ENCODE measurements around the gene CDK8. TPM values are rescaled to one million over a fixed set of nuclear protein-coding genes. Genes with fewer than 3 reads are reported as not detected.

CDK8 gene
- total RNA-seq, 1 donor: 17.7 TPM

- Histone ChIP-seq H3K27me3 (ENCODE audit: insufficient read depth, low read length) (no peaks in the 10 kb centered on the region), H3K27ac (ENCODE audit: low read depth, low read length) (no peak overlapping the region), H3K4me1 (ENCODE audit: insufficient read depth, low read length) (no peaks in the 10 kb centered on the region), H3K4me3 (ENCODE audit: insufficient read depth, low read length) (no peak overlapping the region), H3K9me3 (ENCODE audit: low read depth, low read length) (no peaks in the 10 kb centered on the region), H2AFZ (ENCODE audit: low read length) (no peak overlapping the region), H4K20me1 (ENCODE audit: insufficient read depth, low read length) (peaks cover 3% of the 10 kb centered on the region), H3K36me3 (ENCODE audit: insufficient read depth, low read length) (no peaks in the 10 kb centered on the region), H3K79me2 (ENCODE audit: insufficient read depth, low read length) (peaks cover 42% of the 10 kb centered on the region), H3K4me2 (ENCODE audit: insufficient read depth, low read length) (no peak overlapping the region)
- DNase-seq (ENCODE audit: insufficient read length, low spot score, missing footprints): no peak
- TF ChIP-seq CTCF (IDR thresholded peaks at IDR 0.05; ENCODE audit: extremely low read depth, low read depth, low read length): no peak
Measured at GRCh38 chr13:26324867-26325266, 70.9 kb downstream of the CDK8 start.

- TF ChIP-seq CTCF (IDR thresholded peaks at IDR 0.05; ENCODE audit: extremely low read depth, low read depth, low read length): no peak
- no peak for DNase-seq (ENCODE audit: insufficient read length, low spot score, missing footprints)
- H3K4me2 ChIP-seq (ENCODE audit: insufficient read depth, low read length): no peak overlapping the region
Measured at GRCh38 chr13:26325876-26326275, 71.9 kb downstream of the CDK8 start.

GRCh38 chr13:26326562-26326961 lies 72.6 kb downstream of the CDK8 start:
- no peak for DNase-seq (ENCODE audit: insufficient read length, low spot score, missing footprints)
- Histone ChIP-seq H3K27ac (ENCODE audit: low read depth, low read length) (no peak overlapping the region), H4K20me1 (ENCODE audit: insufficient read depth, low read length) (no peaks in the 10 kb centered on the region), H3K4me1 (ENCODE audit: insufficient read depth, low read length) (no peaks in the 10 kb centered on the region), H3K27me3 (ENCODE audit: insufficient read depth, low read length) (no peaks in the 10 kb centered on the region), H3K79me2 (ENCODE audit: insufficient read depth, low read length) (peaks cover 51% of the 10 kb centered on the region), H3K9me3 (ENCODE audit: low read depth, low read length) (no peaks in the 10 kb centered on the region), H3K36me3 (ENCODE audit: insufficient read depth, low read length) (no peaks in the 10 kb centered on the region), H2AFZ (ENCODE audit: low read length) (no peak overlapping the region), H3K4me2 (ENCODE audit: insufficient read depth, low read length) (no peak overlapping the region), H3K4me3 (ENCODE audit: insufficient read depth, low read length) (no peak overlapping the region)
- TF ChIP-seq CTCF (IDR thresholded peaks at IDR 0.05; ENCODE audit: extremely low read depth, low read depth, low read length): no peak

More at GRCh38 chr13:26325876-26326275, 71.9 kb downstream of the CDK8 start:
- H3K4me1 ChIP-seq (ENCODE audit: insufficient read depth, low read length): no peaks in the 10 kb centered on the region
- H3K36me3 ChIP-seq (ENCODE audit: insufficient read depth, low read length): no peaks in the 10 kb centered on the region
- H3K27me3 ChIP-seq (ENCODE audit: insufficient read depth, low read length): no peaks in the 10 kb centered on the region
- no peaks in the 10 kb centered on the region for H3K9me3 ChIP-seq (ENCODE audit: low read depth, low read length)
- H4K20me1 ChIP-seq (ENCODE audit: insufficient read depth, low read length): peaks cover 3% of the 10 kb centered on the region
- no peak overlapping the region for H3K27ac ChIP-seq (ENCODE audit: low read depth, low read length)
- H3K79me2 ChIP-seq (ENCODE audit: insufficient read depth, low read length): peaks cover 47% of the 10 kb centered on the region
- H3K4me3 ChIP-seq (ENCODE audit: insufficient read depth, low read length): no peak overlapping the region
- H2AFZ ChIP-seq (ENCODE audit: low read length): no peak overlapping the region

GRCh38 chr13:26327940-26328725 lies 74.2 kb downstream of the CDK8 start:
- H3K4me1 ChIP-seq (ENCODE audit: insufficient read depth, low read length): no peaks in the 10 kb centered on the region
- no peak overlapping the region for H3K4me2 ChIP-seq (ENCODE audit: insufficient read depth, low read length)
- no peaks in the 10 kb centered on the region for H3K36me3 ChIP-seq (ENCODE audit: insufficient read depth, low read length)
- H3K4me3 ChIP-seq (ENCODE audit: insufficient read depth, low read length): no peak overlapping the region
- H3K27ac ChIP-seq (ENCODE audit: low read depth, low read length): no peak overlapping the region
- no peaks in the 10 kb centered on the region for H3K9me3 ChIP-seq (ENCODE audit: low read depth, low read length)
- peaks cover 54% of the 10 kb centered on the region for H3K79me2 ChIP-seq (ENCODE audit: insufficient read depth, low read length)
- H2AFZ ChIP-seq (ENCODE audit: low read length): no peak overlapping the region
- DNase-seq (ENCODE audit: insufficient read length, low spot score, missing footprints): peak; percentile 22
- peaks cover 5% of the 10 kb centered on the region for H4K20me1 ChIP-seq (ENCODE audit: insufficient read depth, low read length)
- TF ChIP-seq CTCF (IDR thresholded peaks at IDR 0.05; ENCODE audit: extremely low read depth, low read depth, low read length): no peak
- H3K27me3 ChIP-seq (ENCODE audit: insufficient read depth, low read length): no peaks in the 10 kb centered on the region

Measured in osteoblast (primary cell).